HEK293 (cell line): Measurements from ENCODE around the gene NELL2.

Experiments used
- EGR2 ChIP-seq: fragments of 450-650 bp; formaldehyde crosslinking; IDR thresholded peaks from 2 replicates; pipeline ENCODE4 v1.5.1; 2016; ENCODE audit warnings: low read depth, missing biosample characterization, missing genetic modification characterization
- HOXD13 ChIP-seq: sonication (generic); formaldehyde crosslinking; IDR thresholded peaks from 2 replicates; pipeline ENCODE4 v1.8.0; 2022; ENCODE audit warnings: missing genetic modification reagents, borderline replicate concordance
- IKZF3 ChIP-seq: fragments of 450-650 bp; IDR thresholded peaks from 2 replicates; pipeline ENCODE4 v1.5.0; 2018; ENCODE audit warnings: missing biosample characterization, mild to moderate bottlenecking, missing genetic modification characterization, moderate library complexity
- KLF9 ChIP-seq: fragments of 450-650 bp; formaldehyde crosslinking; IDR thresholded peaks from 2 replicates; pipeline ENCODE4 v1.5.1; 2016; ENCODE audit warnings: missing biosample characterization, missing genetic modification characterization, low read depth
- MZF1 ChIP-seq: fragments of 450-650 bp; formaldehyde crosslinking; IDR thresholded peaks from 2 replicates; pipeline ENCODE4 v1.5.1; 2017; ENCODE audit warnings: missing biosample characterization, missing genetic modification characterization, borderline replicate concordance
- OVOL3 ChIP-seq: fragments of 450-650 bp; formaldehyde crosslinking; IDR thresholded peaks from 2 replicates; pipeline ENCODE4 v1.5.1; 2016; ENCODE audit warnings: missing biosample characterization, missing genetic modification characterization
- PRDM1 ChIP-seq: fragments of 450-650 bp; formaldehyde crosslinking; IDR thresholded peaks from 2 replicates; pipeline ENCODE4; 2016; ENCODE audit warnings: missing biosample characterization, missing genetic modification characterization
- SCRT2 ChIP-seq: fragments of 450-650 bp; formaldehyde crosslinking; IDR thresholded peaks from 2 replicates; pipeline ENCODE4 v1.5.1; 2016; ENCODE audit warnings: missing biosample characterization, missing genetic modification characterization
- SP2 ChIP-seq: fragments of 450-650 bp; formaldehyde crosslinking; IDR thresholded peaks from 2 replicates; pipeline ENCODE4 v1.5.1; 2016; ENCODE audit warnings: missing biosample characterization, missing genetic modification characterization
- ZBTB48 ChIP-seq: fragments of 450-650 bp; formaldehyde crosslinking; IDR thresholded peaks from 2 replicates; pipeline ENCODE4 v1.5.1; 2016; ENCODE audit warnings: missing biosample characterization, missing genetic modification characterization
- ZFP41 ChIP-seq: fragments of 450-650 bp; formaldehyde crosslinking; IDR thresholded peaks from 2 replicates; pipeline ENCODE4 v1.5.1; 2016; ENCODE audit warnings: missing biosample characterization, missing genetic modification characterization, borderline replicate concordance
- ZFP69B ChIP-seq: fragments of 450-650 bp; formaldehyde crosslinking; IDR thresholded peaks from 2 replicates; pipeline ENCODE4 v1.5.1; 2016; ENCODE audit warnings: missing biosample characterization, missing genetic modification characterization
- ZNF10 ChIP-seq: fragments of 450-650 bp; formaldehyde crosslinking; IDR thresholded peaks from 2 replicates; pipeline ENCODE4 v1.5.1; 2017; ENCODE audit warnings: missing biosample characterization, missing genetic modification characterization
- ZNF114 ChIP-seq: fragments of 450-650 bp; formaldehyde crosslinking; IDR thresholded peaks from 2 replicates; pipeline ENCODE4 v1.5.0; 2017; ENCODE audit warnings: missing biosample characterization, missing genetic modification characterization
- ZNF155 ChIP-seq: fragments of 450-650 bp; formaldehyde crosslinking; IDR thresholded peaks from 2 replicates; pipeline ENCODE4 v1.5.1; 2016; ENCODE audit warnings: missing biosample characterization, missing genetic modification characterization
- ZNF157 ChIP-seq: fragments of 450-650 bp; formaldehyde crosslinking; IDR thresholded peaks from 2 replicates; pipeline ENCODE4 v1.5.1; 2016; ENCODE audit warnings: missing biosample characterization, missing genetic modification characterization
- ZNF16 ChIP-seq: fragments of 450-650 bp; formaldehyde crosslinking; IDR thresholded peaks from 2 replicates; pipeline ENCODE4 v1.5.1; 2016; ENCODE audit warnings: low read depth, missing biosample characterization, missing genetic modification characterization
- ZNF221 ChIP-seq: fragments of 450-650 bp; formaldehyde crosslinking; IDR thresholded peaks from 2 replicates; pipeline ENCODE4 v1.5.1; 2017; ENCODE audit warnings: missing biosample characterization, missing genetic modification characterization, borderline replicate concordance
- ZNF239 ChIP-seq: fragments of 450-650 bp; formaldehyde crosslinking; IDR thresholded peaks from 2 replicates; pipeline ENCODE4 v1.5.1; 2016; ENCODE audit warnings: missing biosample characterization, missing genetic modification characterization
- ZNF24 ChIP-seq: fragments of 450-650 bp; formaldehyde crosslinking; IDR thresholded peaks from 2 replicates; pipeline ENCODE4 v1.5.1; 2016; ENCODE audit warnings: missing biosample characterization, missing genetic modification characterization
- ZNF274 ChIP-seq, 2 experiments: fragments of 200-500 bp in 1 of 2; fragments of 450-650 bp in 1 of 2; sonication (Bioruptor generic) in 1 of 2; formaldehyde crosslinking in 1 of 2; IDR thresholded peaks; 2 replicates each; pipeline versions ENCODE4 v1.5.1 to v1.6.1; 2014 to 2016; ENCODE audit warnings: borderline replicate concordance in 1 of 2, inconsistent platforms in 1 of 2, low read length in 1 of 2, missing biosample characterization in 1 of 2, missing genetic modification characterization in 1 of 2
- ZNF302 ChIP-seq: fragments of 450-650 bp; formaldehyde crosslinking; IDR thresholded peaks from 2 replicates; pipeline ENCODE4 v1.5.1; 2016; ENCODE audit warnings: missing biosample characterization, missing genetic modification characterization, low read depth
- ZNF335 ChIP-seq: fragments of 450-650 bp; formaldehyde crosslinking; conservative IDR thresholded peaks from 2 replicates; pipeline ENCODE4 v1.5.1; 2016; ENCODE audit warnings: missing biosample characterization, missing genetic modification characterization
- ZNF394 ChIP-seq: fragments of 450-650 bp; formaldehyde crosslinking; IDR thresholded peaks from 2 replicates; pipeline ENCODE4 v1.5.1; 2016; ENCODE audit warnings: missing biosample characterization, missing genetic modification characterization, mild to moderate bottlenecking, moderate library complexity, borderline replicate concordance
- ZNF426 ChIP-seq: fragments of 450-650 bp; formaldehyde crosslinking; IDR thresholded peaks from 2 replicates; pipeline ENCODE4 v1.5.1; 2017; ENCODE audit warnings: missing biosample characterization, missing genetic modification characterization, mild to moderate bottlenecking, inconsistent platforms, moderate library complexity
- ZNF514 ChIP-seq: fragments of 450-650 bp; formaldehyde crosslinking; IDR thresholded peaks from 2 replicates; pipeline ENCODE4 v1.5.1; 2016; ENCODE audit warnings: missing biosample characterization, missing genetic modification characterization
- ZNF529 ChIP-seq: fragments of 450-650 bp; formaldehyde crosslinking; IDR thresholded peaks from 2 replicates; pipeline ENCODE4 v1.5.1; 2017; ENCODE audit warnings: missing genetic modification characterization, missing biosample characterization; ENCODE audit not compliant: insufficient replicate concordance
- ZNF571 ChIP-seq: fragments of 450-650 bp; formaldehyde crosslinking; IDR thresholded peaks from 2 replicates; pipeline ENCODE4 v1.5.0; 2017; ENCODE audit warnings: missing biosample characterization, missing genetic modification characterization
- ZNF624 ChIP-seq: fragments of 450-650 bp; formaldehyde crosslinking; IDR thresholded peaks from 2 replicates; pipeline ENCODE4 v1.5.1; 2017; ENCODE audit warnings: missing biosample characterization, missing genetic modification characterization
- ZNF654 ChIP-seq: fragments of 450-650 bp; formaldehyde crosslinking; IDR thresholded peaks from 2 replicates; pipeline ENCODE4 v1.5.1; 2016; ENCODE audit warnings: low read depth, missing biosample characterization, missing genetic modification characterization
- ZNF658 ChIP-seq: fragments of 450-650 bp; formaldehyde crosslinking; IDR thresholded peaks from 2 replicates; pipeline ENCODE4; 2016; ENCODE audit warnings: missing biosample characterization, missing genetic modification characterization
- ZNF791 ChIP-seq: fragments of 450-650 bp; formaldehyde crosslinking; IDR thresholded peaks from 2 replicates; pipeline ENCODE4 v1.5.1; 2016; ENCODE audit warnings: missing biosample characterization, missing genetic modification characterization
- TF ChIP-seq, protein P1 (sequence below): fragments of 450-650 bp; formaldehyde crosslinking; IDR thresholded peaks from 2 replicates; pipeline ENCODE4 v1.5.1; 2017; ENCODE audit warnings: missing biosample characterization, missing genetic modification characterization
- TF ChIP-seq, protein P2 (sequence below): fragments of 450-650 bp; formaldehyde crosslinking; IDR thresholded peaks from 2 replicates; pipeline ENCODE4 v1.5.1; 2017; ENCODE audit warnings: missing biosample characterization, mild to moderate bottlenecking, missing genetic modification characterization, moderate library complexity
- TF ChIP-seq, protein P3 (sequence below): fragments of 450-650 bp; formaldehyde crosslinking; IDR thresholded peaks from 2 replicates; pipeline ENCODE4 v1.5.1; 2016; ENCODE audit warnings: missing biosample characterization, missing genetic modification characterization
- TF ChIP-seq, protein P4 (sequence below): fragments of 450-650 bp; formaldehyde crosslinking; IDR thresholded peaks from 2 replicates; pipeline ENCODE4 v1.5.1; 2016; ENCODE audit warnings: missing biosample characterization, missing genetic modification characterization

NELL2 gene

DNA sequence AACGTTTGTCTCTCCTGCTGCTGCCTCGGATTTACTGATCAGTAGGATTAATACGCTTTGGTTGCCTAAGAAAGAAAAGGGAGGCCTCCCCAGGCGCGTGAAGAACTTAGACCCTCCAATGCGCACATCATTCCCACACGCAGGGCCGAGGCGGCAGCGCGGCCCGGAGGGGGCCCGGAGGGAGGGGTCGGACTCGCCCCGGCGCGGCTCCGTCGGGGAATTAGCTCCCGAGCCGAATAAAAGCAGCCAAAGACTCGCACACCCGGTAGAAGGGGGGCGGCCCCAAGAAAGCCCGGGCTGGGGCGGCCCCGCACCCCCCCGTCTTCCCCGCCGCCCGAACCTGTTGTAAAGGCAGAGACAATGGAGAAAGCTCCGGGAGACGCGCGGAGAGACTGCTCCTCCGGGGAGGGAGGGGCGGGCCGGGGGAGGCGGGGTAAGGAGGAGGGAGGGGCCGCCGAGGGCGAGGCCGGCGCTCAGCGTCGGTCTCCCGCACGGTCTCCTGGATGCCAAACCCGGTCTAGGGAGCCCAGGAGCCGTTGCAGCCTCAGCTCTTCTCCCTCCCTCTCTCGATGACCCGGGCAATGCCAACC, at the start of gene NELL2 (continued):
- TF ChIP-seq KLF9 (tag by site-specific recombination): peak; percentile 50; the same call in 1 of the 2 replicates
- TF ChIP-seq SP2: 0 out of 2 replicates have a peak, but pooled peaks have one; percentile 56
- TF ChIP-seq ZNF274 (IDR thresholded peaks at IDR 0.05; ENCODE audit: low read length): no peak
- no peak for TF ChIP-seq ZNF274 (tag by site-specific recombination; IDR thresholded peaks at IDR 0.05; ENCODE audit: borderline replicate concordance)
- TF ChIP-seq HOXD13 (CRISPR knock-in tag): no peak
- TF ChIP-seq, protein P1, sequence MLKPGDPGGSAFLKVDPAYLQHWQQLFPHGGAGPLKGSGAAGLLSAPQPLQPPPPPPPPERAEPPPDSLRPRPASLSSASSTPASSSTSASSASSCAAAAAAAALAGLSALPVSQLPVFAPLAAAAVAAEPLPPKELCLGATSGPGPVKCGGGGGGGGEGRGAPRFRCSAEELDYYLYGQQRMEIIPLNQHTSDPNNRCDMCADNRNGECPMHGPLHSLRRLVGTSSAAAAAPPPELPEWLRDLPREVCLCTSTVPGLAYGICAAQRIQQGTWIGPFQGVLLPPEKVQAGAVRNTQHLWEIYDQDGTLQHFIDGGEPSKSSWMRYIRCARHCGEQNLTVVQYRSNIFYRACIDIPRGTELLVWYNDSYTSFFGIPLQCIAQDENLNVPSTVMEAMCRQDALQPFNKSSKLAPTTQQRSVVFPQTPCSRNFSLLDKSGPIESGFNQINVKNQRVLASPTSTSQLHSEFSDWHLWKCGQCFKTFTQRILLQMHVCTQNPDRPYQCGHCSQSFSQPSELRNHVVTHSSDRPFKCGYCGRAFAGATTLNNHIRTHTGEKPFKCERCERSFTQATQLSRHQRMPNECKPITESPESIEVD (tag by site-specific recombination): no peak
- TF ChIP-seq ZNF624 (tag by site-specific recombination): no peak
- no peak for TF ChIP-seq IKZF3 (tag by site-specific recombination)
- TF ChIP-seq, protein P2, sequence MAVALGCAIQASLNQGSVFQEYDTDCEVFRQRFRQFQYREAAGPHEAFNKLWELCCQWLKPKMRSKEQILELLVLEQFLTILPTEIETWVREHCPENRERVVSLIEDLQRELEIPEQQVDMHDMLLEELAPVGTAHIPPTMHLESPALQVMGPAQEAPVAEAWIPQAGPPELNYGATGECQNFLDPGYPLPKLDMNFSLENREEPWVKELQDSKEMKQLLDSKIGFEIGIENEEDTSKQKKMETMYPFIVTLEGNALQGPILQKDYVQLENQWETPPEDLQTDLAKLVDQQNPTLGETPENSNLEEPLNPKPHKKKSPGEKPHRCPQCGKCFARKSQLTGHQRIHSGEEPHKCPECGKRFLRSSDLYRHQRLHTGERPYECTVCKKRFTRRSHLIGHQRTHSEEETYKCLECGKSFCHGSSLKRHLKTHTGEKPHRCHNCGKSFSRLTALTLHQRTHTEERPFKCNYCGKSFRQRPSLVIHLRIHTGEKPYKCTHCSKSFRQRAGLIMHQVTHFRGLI: no peak
- TF ChIP-seq ZNF658: no peak
- no peak for TF ChIP-seq ZNF571 (tag by site-specific recombination)
- TF ChIP-seq SCRT2 (tag by site-specific recombination): peak; percentile 72
- TF ChIP-seq ZNF114: no peak
- TF ChIP-seq PRDM1 (tag by site-specific recombination): no peak
- TF ChIP-seq ZFP41 (tag by site-specific recombination): no peak
- TF ChIP-seq ZFP69B: no peak
- no peak for TF ChIP-seq ZNF302 (tag by site-specific recombination)
- no peak for TF ChIP-seq ZNF155 (tag by site-specific recombination)
- no peak for TF ChIP-seq ZNF221 (tag by site-specific recombination)
- TF ChIP-seq ZNF529 (tag by site-specific recombination): no peak
- TF ChIP-seq OVOL3 (tag by site-specific recombination): no peak
- no peak for TF ChIP-seq ZNF654 (tag by site-specific recombination)
- no peak for TF ChIP-seq ZNF514 (tag by site-specific recombination)
- no peak for TF ChIP-seq MZF1
- no peak for TF ChIP-seq EGR2
- TF ChIP-seq ZNF10: no peak
- TF ChIP-seq, protein P3, sequence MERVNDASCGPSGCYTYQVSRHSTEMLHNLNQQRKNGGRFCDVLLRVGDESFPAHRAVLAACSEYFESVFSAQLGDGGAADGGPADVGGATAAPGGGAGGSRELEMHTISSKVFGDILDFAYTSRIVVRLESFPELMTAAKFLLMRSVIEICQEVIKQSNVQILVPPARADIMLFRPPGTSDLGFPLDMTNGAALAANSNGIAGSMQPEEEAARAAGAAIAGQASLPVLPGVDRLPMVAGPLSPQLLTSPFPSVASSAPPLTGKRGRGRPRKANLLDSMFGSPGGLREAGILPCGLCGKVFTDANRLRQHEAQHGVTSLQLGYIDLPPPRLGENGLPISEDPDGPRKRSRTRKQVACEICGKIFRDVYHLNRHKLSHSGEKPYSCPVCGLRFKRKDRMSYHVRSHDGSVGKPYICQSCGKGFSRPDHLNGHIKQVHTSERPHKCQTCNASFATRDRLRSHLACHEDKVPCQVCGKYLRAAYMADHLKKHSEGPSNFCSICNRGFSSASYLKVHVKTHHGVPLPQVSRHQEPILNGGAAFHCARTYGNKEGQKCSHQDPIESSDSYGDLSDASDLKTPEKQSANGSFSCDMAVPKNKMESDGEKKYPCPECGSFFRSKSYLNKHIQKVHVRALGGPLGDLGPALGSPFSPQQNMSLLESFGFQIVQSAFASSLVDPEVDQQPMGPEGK (tag by site-specific recombination): peak; percentile 82
- no peak for TF ChIP-seq ZNF24 (tag by site-specific recombination)
- TF ChIP-seq ZNF16: no peak
- TF ChIP-seq ZNF335 (tag by site-specific recombination): peak; percentile 72
- no peak for TF ChIP-seq ZBTB48 (tag by site-specific recombination)
- TF ChIP-seq ZNF239 (tag by site-specific recombination): no peak
- TF ChIP-seq, protein P4, sequence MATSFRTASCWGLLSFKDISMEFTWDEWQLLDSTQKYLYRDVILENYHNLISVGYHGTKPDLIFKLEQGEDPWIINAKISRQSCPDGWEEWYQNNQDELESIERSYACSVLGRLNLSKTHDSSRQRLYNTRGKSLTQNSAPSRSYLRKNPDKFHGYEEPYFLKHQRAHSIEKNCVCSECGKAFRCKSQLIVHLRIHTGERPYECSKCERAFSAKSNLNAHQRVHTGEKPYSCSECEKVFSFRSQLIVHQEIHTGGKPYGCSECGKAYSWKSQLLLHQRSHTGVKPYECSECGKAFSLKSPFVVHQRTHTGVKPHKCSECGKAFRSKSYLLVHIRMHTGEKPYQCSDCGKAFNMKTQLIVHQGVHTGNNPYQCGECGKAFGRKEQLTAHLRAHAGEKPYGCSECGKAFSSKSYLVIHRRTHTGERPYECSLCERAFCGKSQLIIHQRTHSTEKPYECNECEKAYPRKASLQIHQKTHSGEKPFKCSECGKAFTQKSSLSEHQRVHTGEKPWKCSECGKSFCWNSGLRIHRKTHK (tag by site-specific recombination): no peak
- no peak for TF ChIP-seq ZNF426 (tag by site-specific recombination)
- no peak for TF ChIP-seq ZNF157 (tag by site-specific recombination)
- no peak for TF ChIP-seq ZNF394
- TF ChIP-seq ZNF791: no peak
